ENCODE results near the gene BRMS1. TPM values are rescaled to one million over a fixed set of nuclear protein-coding genes. Genes with fewer than 3 reads are reported as not detected.

Gene BRMS1
- total RNA-seq, 1 donor from 2014 or later = 32.1 TPM

- no peak overlapping the region for H3K4me3 ChIP-seq
- intact Hi-C loops (cut with DNase I) = no loop called here
- no peak for ATAC-seq
- H3K4me1 ChIP-seq = peaks cover 23% of the 10 kb centered on the region
- H3K9me3 ChIP-seq = no peaks in the 10 kb centered on the region
- TF ChIP-seq CTCF (IDR thresholded peaks at IDR 0.05) = no peak
- no peaks in the 10 kb centered on the region for H3K27me3 ChIP-seq
- no peaks in the 10 kb centered on the region for H3K36me3 ChIP-seq
- DNase-seq = no peak
- peak overlapping the region; percentile 30 for H3K27ac ChIP-seq
Measured at GRCh38 chr11:66349084-66349386, 4.1 kb upstream of the BRMS1 start.

- intact Hi-C loops (cut with DNase I) = no loop called here
- no peak for TF ChIP-seq CTCF (IDR thresholded peaks at IDR 0.05)
- no peaks in the 10 kb centered on the region for H3K27me3 ChIP-seq
- H3K27ac ChIP-seq = peak within 1 kb of the TSS; percentile 87
- DNase-seq (peak; percentile 88), ATAC-seq (peak; percentile 78)
- H3K36me3 ChIP-seq = peaks cover under 1% of the 10 kb centered on the region
- H3K4me1 ChIP-seq = peaks cover 30% of the 10 kb centered on the region
- peak within 1 kb of the TSS; percentile 96 for H3K4me3 ChIP-seq
- no peaks in the 10 kb centered on the region for H3K9me3 ChIP-seq
Measured at GRCh38 chr11:66347425-66348276, 2.7 kb upstream of the BRMS1 start, which contains the start of gene B4GAT1. TSS of gene B4GAT1 (minus strand) at chr11:66347629. CDS start at chr11:66347545, 84 bp downstream.

GRCh38 chr11:66346476-66347424 is 1.8 kb upstream of the BRMS1 start:
- TF ChIP-seq CTCF (IDR thresholded peaks at IDR 0.05) = no peak
- Histone ChIP-seq H3K27me3 (no peaks in the 10 kb centered on the region), H3K27ac (peak overlapping the region; percentile 87), H3K36me3 (peaks cover 6% of the 10 kb centered on the region), H3K4me3 (peak overlapping the region; percentile 96), H3K9me3 (no peaks in the 10 kb centered on the region), H3K4me1 (peaks cover 30% of the 10 kb centered on the region)
- DNase-seq (no peak), ATAC-seq (peak; percentile 7)
- intact Hi-C loops (cut with DNase I) = no loop called here

GRCh38 chr11:66345316-66345649 is 379 bp upstream of the BRMS1 start:
- Histone ChIP-seq H3K4me1 (peaks cover 30% of the 10 kb centered on the region), H3K9me3 (no peaks in the 10 kb centered on the region), H3K4me3 (peak overlapping the region; percentile 96), H3K27ac (peak overlapping the region; percentile 89), H3K36me3 (peaks cover 21% of the 10 kb centered on the region), H3K27me3 (no peaks in the 10 kb centered on the region)
- ATAC-seq = peak; percentile 0
- intact Hi-C loops (cut with DNase I) = no loop called here
- TF ChIP-seq CTCF (IDR thresholded peaks at IDR 0.05) = no peak
- no peak for DNase-seq

GRCh38 chr11:66343176-66343575 is 1.7 kb downstream of the BRMS1 start:
- peak; percentile 3 for DNase-seq
- Histone ChIP-seq H3K4me3 (no peak overlapping the region), H3K9me3 (no peaks in the 10 kb centered on the region), H3K4me1 (peaks cover 30% of the 10 kb centered on the region), H3K36me3 (peaks cover 35% of the 10 kb centered on the region), H3K27ac (no peak overlapping the region), H3K27me3 (no peaks in the 10 kb centered on the region)
- intact Hi-C loops (cut with DNase I) = no loop called here
- ATAC-seq = no peak
- no peak for TF ChIP-seq CTCF (IDR thresholded peaks at IDR 0.05)

Data from upper lobe of right lung (tissue), 1 donor.